ENCODE measurements around the gene SPTBN1. TPM values are rescaled to one million over a fixed set of nuclear protein-coding genes. Genes with fewer than 3 reads are reported as not detected.
A peak's percentile ranks its signal among the peaks of the same experiment; 100 is the strongest.

The SPTBN1 gene
- total RNA-seq, 2 experiments from 2014 or later = 87.0 to 88.3 TPM

DNA sequence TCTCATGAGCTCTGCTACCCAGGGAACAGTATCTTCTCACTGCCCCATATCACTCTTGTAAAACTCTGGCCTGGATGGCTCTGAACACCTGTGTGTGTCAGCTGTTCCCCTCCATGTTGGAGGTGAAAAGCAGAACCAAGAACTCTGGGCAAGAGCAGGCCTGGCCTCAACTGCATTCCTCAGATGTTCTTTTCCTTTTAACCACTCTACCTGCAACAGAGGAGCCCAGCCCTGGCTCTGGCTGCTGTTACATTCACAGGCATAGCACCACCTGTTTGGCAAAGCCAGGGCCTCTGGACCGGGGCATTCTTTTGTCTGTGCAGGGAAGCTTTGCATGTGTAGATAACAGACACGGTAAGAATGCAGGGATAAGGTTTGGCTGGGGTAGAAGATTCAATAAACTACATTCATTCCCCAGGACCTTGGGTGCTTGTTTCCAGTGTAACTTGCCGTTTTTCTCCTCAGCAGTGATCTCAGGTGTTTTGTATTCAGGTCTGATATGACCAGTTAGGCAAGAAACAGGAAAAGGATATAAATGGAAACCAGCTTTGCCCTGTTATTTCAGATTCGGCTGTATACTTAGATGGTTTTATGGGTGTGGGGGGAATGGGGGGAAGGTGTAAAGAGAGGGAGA, 95.1 kb downstream of the SPTBN1 start:
- H3K36me3 Mint-ChIP-seq = no peaks in the 10 kb centered on the region
- H3K27ac Mint-ChIP-seq = no peak overlapping the region
- H3K4me3 Mint-ChIP-seq = no peak overlapping the region
- H3K4me1 Mint-ChIP-seq = peaks cover 32% of the 10 kb centered on the region
- H3K27me3 Mint-ChIP-seq = no peaks in the 10 kb centered on the region
- no peak for DNase-seq
- H3K9me3 Mint-ChIP-seq = no peaks in the 10 kb centered on the region

DNA sequence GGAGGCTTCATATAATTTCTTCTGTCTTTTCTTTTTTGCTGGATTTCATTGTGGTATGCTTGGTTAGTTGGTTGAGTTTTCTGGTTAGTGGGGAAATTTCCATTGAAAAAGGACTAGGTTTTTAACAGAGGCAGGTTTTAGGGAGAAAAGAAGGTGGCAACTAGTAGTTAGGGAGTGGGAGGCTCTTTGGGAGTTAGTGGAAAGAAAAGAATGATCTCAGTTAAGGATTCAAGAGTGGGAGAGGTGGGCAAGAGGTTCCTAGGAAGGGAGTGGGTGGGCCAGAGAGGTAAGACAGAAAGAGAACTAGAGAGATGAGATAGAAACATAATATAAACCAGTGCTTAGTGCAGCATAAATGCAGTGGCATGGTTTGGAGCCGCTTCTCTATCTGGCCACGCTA, 96.9 kb downstream of the SPTBN1 start:
- Mint-ChIP-seq H3K4me3 (no peak overlapping the region), H3K27me3 (no peaks in the 10 kb centered on the region), H3K27ac (no peak overlapping the region), H3K4me1 (peaks cover 33% of the 10 kb centered on the region), H3K9me3 (no peaks in the 10 kb centered on the region), H3K36me3 (no peaks in the 10 kb centered on the region)
- DNase-seq = no peak

DNA sequence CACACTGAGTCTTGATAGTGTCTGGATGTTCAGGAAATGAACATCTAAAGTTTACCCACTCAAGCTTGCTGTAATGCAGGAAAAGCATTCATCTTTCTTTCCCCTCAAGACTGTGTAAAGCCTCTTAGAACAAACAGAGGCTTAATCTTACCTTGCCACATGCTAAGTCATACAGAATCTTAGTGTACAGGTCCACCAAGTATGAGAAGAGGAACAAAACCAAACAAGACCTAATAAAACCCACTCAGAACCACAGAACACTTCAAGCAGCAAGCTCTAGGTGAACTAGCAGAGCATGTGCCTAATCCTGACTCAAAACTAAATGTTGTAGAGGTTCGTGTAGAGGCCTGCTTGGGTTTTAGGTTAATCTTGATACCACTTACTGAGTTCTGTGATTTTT, 97.6 kb downstream of the SPTBN1 start:
- Mint-ChIP-seq H3K4me1 (peaks cover 33% of the 10 kb centered on the region), H3K27me3 (no peaks in the 10 kb centered on the region), H3K27ac (no peak overlapping the region), H3K4me3 (no peak overlapping the region), H3K9me3 (no peaks in the 10 kb centered on the region), H3K36me3 (no peaks in the 10 kb centered on the region)
- DNase-seq = no peak

DNA sequence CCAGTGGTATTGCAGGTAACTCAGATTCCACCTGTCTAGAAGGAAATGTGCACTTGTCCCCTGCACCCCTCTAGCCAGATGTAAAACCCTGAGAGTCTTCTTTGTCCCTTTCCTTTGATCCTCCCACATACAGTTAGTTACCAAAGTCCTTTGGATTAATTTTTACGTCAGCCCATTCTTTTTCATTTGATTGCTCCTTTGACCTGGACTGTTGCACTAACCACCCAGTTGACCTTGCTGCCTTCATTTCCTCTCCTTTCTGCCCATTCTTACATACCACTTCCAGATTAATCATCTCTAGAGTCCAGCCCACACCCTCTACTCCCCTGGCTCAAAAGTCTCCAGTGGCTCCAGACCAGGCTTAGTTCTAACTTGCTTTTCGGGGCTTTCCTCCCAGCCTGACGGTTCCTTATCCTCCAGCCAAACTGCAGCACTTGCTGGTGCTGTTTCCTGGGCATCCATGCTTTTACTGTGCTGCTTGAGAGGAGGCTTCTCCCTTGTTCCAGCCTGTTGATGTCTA, 99.3 kb downstream of the SPTBN1 start:
- H3K4me3 Mint-ChIP-seq = no peak overlapping the region
- peaks cover 33% of the 10 kb centered on the region for H3K4me1 Mint-ChIP-seq
- no peak for DNase-seq
- no peaks in the 10 kb centered on the region for H3K9me3 Mint-ChIP-seq
- H3K27ac Mint-ChIP-seq = no peak overlapping the region
- no peaks in the 10 kb centered on the region for H3K27me3 Mint-ChIP-seq
- peaks cover 5% of the 10 kb centered on the region for H3K36me3 Mint-ChIP-seq

DNA sequence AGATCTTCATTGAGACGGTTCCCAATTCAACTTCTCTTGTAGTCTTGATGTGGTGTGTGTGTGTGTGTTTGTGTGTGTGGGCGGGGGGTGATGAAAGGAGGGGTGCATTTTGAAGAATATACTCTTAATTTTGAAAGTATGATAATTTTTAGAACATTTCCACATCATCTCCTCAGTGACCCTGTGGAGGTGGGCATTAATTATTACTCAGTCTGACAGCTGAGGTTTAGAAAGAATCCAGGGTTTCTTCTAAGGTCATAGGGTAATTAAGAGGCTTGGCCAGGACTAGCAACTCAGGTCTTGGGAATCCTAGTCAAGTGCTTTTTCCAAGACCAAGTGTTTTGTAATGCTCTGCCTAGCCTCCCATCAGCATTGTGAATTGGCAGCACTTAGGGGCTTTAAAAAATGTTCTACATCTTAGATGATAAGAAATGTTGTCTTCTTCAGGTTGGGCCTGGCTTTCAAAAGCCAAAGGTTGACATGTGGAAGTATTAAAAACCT, 100.5 kb downstream of the SPTBN1 start:
- Mint-ChIP-seq H3K4me1 (peaks cover 37% of the 10 kb centered on the region), H3K27me3 (no peaks in the 10 kb centered on the region), H3K27ac (peak overlapping the region; percentile 75), H3K9me3 (no peaks in the 10 kb centered on the region), H3K36me3 (peaks cover 10% of the 10 kb centered on the region), H3K4me3 (peak overlapping the region; percentile 78)
- no peak for DNase-seq

DNA sequence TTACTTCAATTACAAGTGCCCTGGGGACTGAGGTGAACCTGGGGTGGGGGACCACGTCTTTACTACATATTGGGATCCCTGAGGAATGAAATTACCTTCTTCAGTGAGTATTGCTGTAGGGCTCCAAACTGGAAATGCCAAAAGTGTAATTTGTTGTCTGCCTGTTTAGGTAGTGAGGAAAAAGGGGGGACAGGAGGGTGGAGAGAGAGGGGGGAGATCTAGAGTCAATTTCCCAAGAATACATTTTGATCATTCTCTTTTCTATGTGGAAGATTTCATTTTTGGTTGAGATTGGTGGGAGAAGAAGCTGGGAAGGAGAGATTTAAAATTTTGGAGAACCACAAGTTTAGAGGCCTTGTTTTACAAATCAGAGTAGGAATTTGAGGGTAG, 101.1 kb downstream of the SPTBN1 start:
- Mint-ChIP-seq H3K4me3 (peak overlapping the region; percentile 78), H3K36me3 (peaks cover 15% of the 10 kb centered on the region), H3K4me1 (peaks cover 39% of the 10 kb centered on the region), H3K27ac (peak overlapping the region; percentile 75), H3K9me3 (no peaks in the 10 kb centered on the region), H3K27me3 (no peaks in the 10 kb centered on the region)
- no peak for DNase-seq

DNA sequence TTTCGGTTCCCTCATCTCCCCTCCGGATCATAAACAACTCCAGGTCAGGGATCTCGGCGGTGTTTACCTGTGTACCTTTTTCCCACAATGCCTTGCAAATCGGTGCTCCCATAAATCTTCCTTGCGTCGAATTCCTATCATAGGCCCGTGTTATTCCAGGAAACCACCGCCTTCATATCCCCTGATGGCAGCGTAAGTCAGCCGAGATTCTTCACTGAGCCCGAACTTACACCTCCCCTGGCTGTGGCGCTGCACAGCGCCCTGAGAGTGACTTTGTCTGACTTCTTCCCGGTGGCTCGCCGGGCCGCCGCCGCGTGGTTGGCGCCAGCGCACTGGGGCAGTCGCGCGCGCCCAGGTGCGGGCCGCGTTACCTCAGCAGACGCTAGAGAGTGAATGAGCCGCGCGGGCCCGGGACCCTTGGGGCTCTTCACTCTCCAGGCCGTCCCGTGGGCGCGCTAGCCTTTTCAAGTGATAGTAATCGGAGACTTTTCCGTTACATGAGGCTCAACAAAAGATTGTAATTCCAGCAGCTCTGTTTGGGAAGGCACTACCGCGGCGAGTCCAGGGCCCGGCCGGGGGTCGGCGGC, 101.6 kb downstream of the SPTBN1 start:
- peak; percentile 80 for DNase-seq
- H3K4me3 Mint-ChIP-seq = peak overlapping the region; percentile 78
- peaks cover 44% of the 10 kb centered on the region for H3K4me1 Mint-ChIP-seq
- H3K27me3 Mint-ChIP-seq = no peaks in the 10 kb centered on the region
- H3K9me3 Mint-ChIP-seq = no peaks in the 10 kb centered on the region
- H3K36me3 Mint-ChIP-seq = peaks cover 15% of the 10 kb centered on the region
- peak overlapping the region; percentile 75 for H3K27ac Mint-ChIP-seq

DNA sequence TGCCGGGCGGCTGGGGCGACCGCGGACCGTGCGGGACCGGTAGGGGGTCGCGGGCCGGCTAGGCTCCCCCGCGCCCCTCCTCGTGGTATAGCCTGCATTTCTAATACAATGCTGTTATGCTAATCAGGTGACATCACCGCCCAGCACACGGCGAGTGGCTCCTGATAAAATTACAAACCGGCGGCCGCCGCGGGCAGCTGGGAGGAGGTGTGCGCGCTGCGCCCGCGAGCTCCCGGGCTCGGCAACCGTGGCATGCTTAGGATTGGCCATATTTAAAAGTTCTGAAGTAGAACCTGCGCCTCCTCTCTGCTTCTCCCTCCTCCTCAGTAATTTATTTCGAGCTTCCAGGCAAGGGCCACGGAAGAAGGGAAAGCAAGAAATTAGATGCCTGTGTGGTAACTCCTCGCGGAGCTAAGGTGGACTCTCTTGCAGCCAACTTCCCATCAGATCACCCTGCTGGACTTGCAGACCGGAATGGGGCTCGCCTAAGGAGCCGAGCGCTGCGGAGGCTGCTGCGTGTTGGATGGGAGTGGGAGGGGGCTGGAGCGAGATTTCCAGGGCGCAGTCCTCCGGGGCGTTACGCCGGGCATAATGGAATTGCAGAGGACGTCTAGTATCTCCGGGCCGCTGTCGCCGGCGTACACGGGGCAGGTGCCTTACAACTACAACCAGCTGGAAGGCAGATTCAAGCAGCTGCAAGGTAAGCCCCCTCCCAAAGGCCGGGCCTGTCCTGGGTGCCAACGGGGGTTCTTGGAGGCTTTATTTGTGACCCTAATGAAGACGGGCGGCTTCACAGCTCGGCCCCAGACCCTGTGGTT, 102.3 kb downstream of the SPTBN1 start:
- H3K4me3 Mint-ChIP-seq = peak overlapping the region; percentile 90
- H3K27me3 Mint-ChIP-seq = no peaks in the 10 kb centered on the region
- H3K36me3 Mint-ChIP-seq = peaks cover 17% of the 10 kb centered on the region
- DNase-seq = peak; percentile 79
- H3K27ac Mint-ChIP-seq = peak overlapping the region; percentile 95
- H3K4me1 Mint-ChIP-seq = peaks cover 43% of the 10 kb centered on the region
- no peaks in the 10 kb centered on the region for H3K9me3 Mint-ChIP-seq

DNA sequence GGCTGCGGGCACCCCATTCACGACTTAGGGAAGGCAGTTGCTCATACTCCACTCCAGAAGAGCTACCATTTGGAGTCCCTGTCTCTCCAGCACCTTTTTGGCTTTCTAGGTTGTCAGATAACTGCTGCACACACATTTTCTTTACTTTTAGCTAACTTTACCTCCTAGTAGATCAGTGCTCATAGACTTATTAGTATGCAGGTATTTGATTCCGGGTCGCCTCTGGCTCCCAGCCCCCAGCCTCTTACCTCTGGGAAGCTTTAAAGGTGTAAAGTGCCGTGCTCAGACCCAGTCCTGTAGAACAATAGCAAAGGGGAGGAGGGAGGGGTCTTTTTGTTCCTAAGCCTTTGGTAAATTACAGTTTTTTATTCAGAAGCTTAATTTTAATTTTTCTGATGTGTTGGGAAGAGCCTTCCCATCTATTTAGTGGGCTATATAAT, 102.9 kb downstream of the SPTBN1 start:
- H3K9me3 Mint-ChIP-seq = no peaks in the 10 kb centered on the region
- H3K4me1 Mint-ChIP-seq = peaks cover 44% of the 10 kb centered on the region
- DNase-seq = no peak
- peak overlapping the region; percentile 90 for H3K4me3 Mint-ChIP-seq
- peak overlapping the region; percentile 95 for H3K27ac Mint-ChIP-seq
- H3K36me3 Mint-ChIP-seq = peaks cover 21% of the 10 kb centered on the region
- no peaks in the 10 kb centered on the region for H3K27me3 Mint-ChIP-seq

DNA sequence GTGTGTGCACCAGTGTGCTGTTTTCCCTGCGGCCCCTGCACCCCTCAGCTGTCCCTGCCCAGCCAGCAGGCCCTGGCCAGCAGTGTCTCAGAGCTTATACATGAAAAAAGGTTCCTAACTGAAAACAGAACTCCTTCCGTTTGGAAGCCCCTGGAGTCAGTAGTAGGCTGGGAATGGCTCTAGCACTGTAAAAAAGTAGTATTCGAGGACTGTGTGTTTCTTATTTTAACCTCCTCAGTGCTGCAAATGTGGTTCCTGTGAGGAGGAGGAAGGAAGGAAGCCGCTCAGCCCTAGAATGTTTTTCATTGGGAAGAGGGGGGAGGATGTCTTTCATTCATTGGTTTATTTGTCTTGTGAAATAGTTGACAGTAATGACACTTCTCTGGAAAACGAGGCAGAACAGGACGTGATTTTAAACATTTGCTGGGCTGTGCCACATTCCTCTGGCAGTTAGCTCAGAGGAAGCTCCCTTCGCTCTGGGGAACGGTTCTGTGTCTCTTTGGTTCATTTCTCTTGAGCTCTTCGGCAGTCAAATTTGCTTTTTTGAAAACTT, 103.5 kb downstream of the SPTBN1 start:
- H3K27ac Mint-ChIP-seq = peak overlapping the region; percentile 95
- DNase-seq = no peak
- peak overlapping the region; percentile 90 for H3K4me3 Mint-ChIP-seq
- H3K4me1 Mint-ChIP-seq = peaks cover 48% of the 10 kb centered on the region
- H3K9me3 Mint-ChIP-seq = no peaks in the 10 kb centered on the region
- H3K27me3 Mint-ChIP-seq = no peaks in the 10 kb centered on the region
- H3K36me3 Mint-ChIP-seq = peaks cover 21% of the 10 kb centered on the region

DNA sequence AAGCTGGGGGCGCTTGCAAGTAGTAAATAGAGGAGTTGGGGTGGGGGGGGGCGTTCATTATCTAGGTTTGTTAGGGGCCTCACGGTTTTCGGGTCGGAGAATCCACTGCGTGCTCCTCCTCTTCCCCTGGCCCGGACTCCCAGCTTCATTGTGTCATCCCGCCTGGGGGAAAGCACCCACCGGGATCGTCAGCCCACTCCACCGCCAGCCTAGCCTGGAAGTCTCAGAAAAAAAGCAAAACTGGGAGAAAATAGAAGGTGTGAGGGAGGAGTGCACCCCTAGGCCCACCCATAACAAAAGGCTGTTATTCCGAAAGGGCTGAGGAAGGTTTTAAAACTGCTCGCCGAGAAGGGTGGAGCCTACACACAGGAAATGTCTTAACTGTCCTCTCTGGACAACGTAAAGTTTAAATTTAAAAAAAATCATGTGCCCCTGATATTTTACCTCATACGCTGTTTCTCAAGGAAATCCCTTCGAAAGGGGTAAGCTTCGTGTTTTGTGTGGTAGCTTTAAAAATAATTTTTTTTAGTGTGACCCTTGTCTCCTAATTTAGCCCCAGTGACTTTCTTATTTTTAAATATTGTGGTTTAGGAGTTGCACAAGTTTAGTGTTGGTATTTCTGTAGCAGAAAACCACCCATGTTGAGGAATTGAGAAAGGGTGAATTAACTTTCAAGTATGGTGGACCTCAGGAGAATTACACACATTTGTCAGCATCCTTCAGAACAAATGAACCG, 104.2 kb downstream of the SPTBN1 start:
- H3K9me3 Mint-ChIP-seq = no peaks in the 10 kb centered on the region
- peak; percentile 39 for DNase-seq
- peak overlapping the region; percentile 90 for H3K4me3 Mint-ChIP-seq
- peaks cover 21% of the 10 kb centered on the region for H3K36me3 Mint-ChIP-seq
- H3K4me1 Mint-ChIP-seq = peaks cover 53% of the 10 kb centered on the region
- H3K27ac Mint-ChIP-seq = peak overlapping the region; percentile 95
- no peaks in the 10 kb centered on the region for H3K27me3 Mint-ChIP-seq

DNA sequence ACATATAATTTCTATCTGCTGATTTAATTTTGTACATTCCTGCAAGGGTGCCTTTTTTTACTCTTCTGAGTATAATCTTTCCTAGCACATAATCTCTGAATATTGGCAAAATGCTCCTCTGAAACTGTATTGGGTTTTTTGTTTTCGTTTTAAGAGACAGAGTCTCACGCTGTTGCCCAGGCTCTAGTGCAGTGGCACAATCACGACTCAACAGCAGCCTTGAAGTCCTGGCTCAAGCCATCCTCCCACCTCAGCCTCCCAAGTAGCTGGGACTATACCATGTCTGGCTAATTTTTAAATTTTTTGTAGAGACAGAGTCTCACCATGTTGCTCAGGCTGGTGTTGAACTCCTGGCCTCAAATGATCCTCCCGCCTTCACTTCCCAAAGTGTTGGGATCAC, 104.9 kb downstream of the SPTBN1 start:
- peak overlapping the region; percentile 95 for H3K27ac Mint-ChIP-seq
- no peaks in the 10 kb centered on the region for H3K27me3 Mint-ChIP-seq
- H3K9me3 Mint-ChIP-seq = no peaks in the 10 kb centered on the region
- no peak for DNase-seq
- H3K4me3 Mint-ChIP-seq = peak overlapping the region; percentile 90
- peaks cover 21% of the 10 kb centered on the region for H3K36me3 Mint-ChIP-seq
- peaks cover 53% of the 10 kb centered on the region for H3K4me1 Mint-ChIP-seq

DNA sequence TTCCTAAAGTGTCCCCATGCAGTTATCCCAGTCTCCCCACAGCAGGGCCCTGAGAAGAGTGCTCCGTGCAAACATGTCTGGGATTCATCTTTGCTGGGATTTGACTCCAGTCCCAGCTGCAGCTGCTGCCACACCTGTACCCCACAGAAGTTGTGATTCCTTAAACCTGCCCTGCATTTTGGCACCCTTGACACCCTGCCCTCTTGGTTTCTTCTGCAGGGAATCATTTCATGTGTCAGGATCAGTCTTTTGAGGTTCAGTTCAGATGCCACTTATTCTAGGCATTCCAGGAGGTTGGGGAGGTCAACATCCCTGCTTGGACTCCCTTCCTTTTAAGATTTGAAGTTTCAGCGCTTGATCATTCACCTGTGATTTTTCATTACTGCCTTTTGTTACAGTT, 108.3 kb downstream of the SPTBN1 start:
- H3K4me3 Mint-ChIP-seq = no peak overlapping the region
- no peaks in the 10 kb centered on the region for H3K9me3 Mint-ChIP-seq
- peaks cover 66% of the 10 kb centered on the region for H3K4me1 Mint-ChIP-seq
- H3K36me3 Mint-ChIP-seq = peaks cover 26% of the 10 kb centered on the region
- no peaks in the 10 kb centered on the region for H3K27me3 Mint-ChIP-seq
- H3K27ac Mint-ChIP-seq = no peak overlapping the region
- DNase-seq = no peak

DNA sequence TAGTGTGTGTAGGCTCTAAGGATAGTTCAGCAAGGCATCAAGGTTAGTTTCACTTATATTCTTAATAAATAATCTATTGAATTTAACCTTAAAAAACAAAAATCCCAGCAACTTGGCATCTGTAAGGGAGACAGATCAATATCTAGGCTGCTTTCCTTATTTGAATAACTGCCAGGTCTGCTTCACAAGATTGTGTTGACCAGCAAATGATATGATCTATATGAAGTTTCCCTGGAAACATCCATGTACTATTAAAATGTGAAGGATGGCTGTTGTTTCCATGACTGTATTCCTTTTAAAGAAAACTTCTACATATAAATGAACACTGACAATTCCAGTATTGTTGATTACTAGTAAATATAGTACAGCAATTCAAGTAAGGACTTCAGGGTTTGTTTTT, 109.4 kb downstream of the SPTBN1 start:
- no peaks in the 10 kb centered on the region for H3K9me3 Mint-ChIP-seq
- H3K27ac Mint-ChIP-seq = peak overlapping the region; percentile 38
- no peak overlapping the region for H3K4me3 Mint-ChIP-seq
- no peak for DNase-seq
- peaks cover 77% of the 10 kb centered on the region for H3K4me1 Mint-ChIP-seq
- no peaks in the 10 kb centered on the region for H3K27me3 Mint-ChIP-seq
- H3K36me3 Mint-ChIP-seq = peaks cover 21% of the 10 kb centered on the region

Data from activated naive CD8-positive, alpha-beta T cell treated with anti-CD3 and anti-CD28 coated beads for 36 hours (primary cell).